T-helper 9 cell (primary cell): ENCODE data around the gene ZNF580.

ENCODE experiments used
- DNase-seq: peaks from one replicate; pipeline ENCODE4 v3.0.0-alpha.2; 2020

ZNF580 gene

GRCh38 chr19:55624109-55625003 is 16.4 kb upstream of the ZNF580 start, which contains the start of gene ZNF784:
Gene ZNF784 (minus strand): TSS chr19:55624566. CDS start chr19:55624561, 5 bp downstream.
- DNase-seq: peak; percentile 96

GRCh38 chr19:55625004-55625326 is 15.8 kb upstream of the ZNF580 start:
- DNase-seq: no peak

- DNase-seq: peak; percentile 42
Measured at GRCh38 chr19:55626350-55626749, 14.5 kb upstream of the ZNF580 start.

- DNase-seq: peak; percentile 88
Measured at GRCh38 chr19:55632463-55632834, 8.4 kb upstream of the ZNF580 start.

- no peak for DNase-seq
Measured at GRCh38 chr19:55633861-55634260, 6.9 kb upstream of the ZNF580 start.

- DNase-seq: no peak
Measured at GRCh38 chr19:55635334-55635717, 5.5 kb upstream of the ZNF580 start.

- no peak for DNase-seq
Measured at GRCh38 chr19:55635856-55636440, 4.9 kb upstream of the ZNF580 start.

GRCh38 chr19:55636723-55637122 is 4.1 kb upstream of the ZNF580 start:
- no peak for DNase-seq

GRCh38 chr19:55637534-55637933 is 3.3 kb upstream of the ZNF580 start:
- no peak for DNase-seq

- DNase-seq: peak; percentile 46
Measured at GRCh38 chr19:55638864-55639359, 1.9 kb upstream of the ZNF580 start.

- DNase-seq: peak; percentile 54
Measured at GRCh38 chr19:55640043-55640576, 692 bp upstream of the ZNF580 start.

- no peak for DNase-seq
Measured at GRCh38 chr19:55641426-55642152, 787 bp downstream of the ZNF580 start.

GRCh38 chr19:55642153-55643002 is 1.6 kb downstream of the ZNF580 start:
- no peak for DNase-seq

GRCh38 chr19:55643003-55643886 is 2.4 kb downstream of the ZNF580 start, which contains the start of gene ZNF581:
Gene ZNF581 (plus strand): TSS chr19:55643649. CDS start chr19:55644572, 923 bp downstream.
- peak; percentile 66 for DNase-seq

GRCh38 chr19:55643887-55644176 is 3.0 kb downstream of the ZNF580 start:
- DNase-seq: no peak

GRCh38 chr19:55644191-55644833 is 3.5 kb downstream of the ZNF580 start:
- no peak for DNase-seq

- DNase-seq: no peak
Measured at GRCh38 chr19:55644842-55645511, 4.2 kb downstream of the ZNF580 start.

GRCh38 chr19:55645512-55645881 is 4.7 kb downstream of the ZNF580 start:
- DNase-seq: no peak

GRCh38 chr19:55646889-55647731 is 6.3 kb downstream of the ZNF580 start:
- no peak for DNase-seq
